ENCODE measurements around the gene INF2.
"Not testable (repeated sequence)": the region's sequence is repeated elsewhere in the genome, so short reads cannot be mapped to it uniquely, and the experiment has no call there.

- TF ChIP-seq CTCF (IDR thresholded peaks at IDR 0.05); ZFX (IDR thresholded peaks at IDR 0.05; ENCODE audit: borderline replicate concordance): not testable (repeated sequence)
Measured at GRCh38 chr14:104672119-104672518, 17.3 kb upstream of the INF2 start.
